Fibroblast of skin of left biceps (primary cell): Measurements from ENCODE around the gene CBX2.
A peak's percentile ranks its signal among the peaks of the same experiment; 100 is the strongest.
"Not testable (repeated sequence)": the region's sequence is repeated elsewhere in the genome, so short reads cannot be mapped to it uniquely, and the experiment has no call there.

Experiments
- DNase-seq, 2 experiments: peaks; one replicate each; pipeline ENCODE4 v3.0.0-alpha.2; 2013; ENCODE audit warnings: low read depth in 2 of 2

The CBX2 gene

DNA sequence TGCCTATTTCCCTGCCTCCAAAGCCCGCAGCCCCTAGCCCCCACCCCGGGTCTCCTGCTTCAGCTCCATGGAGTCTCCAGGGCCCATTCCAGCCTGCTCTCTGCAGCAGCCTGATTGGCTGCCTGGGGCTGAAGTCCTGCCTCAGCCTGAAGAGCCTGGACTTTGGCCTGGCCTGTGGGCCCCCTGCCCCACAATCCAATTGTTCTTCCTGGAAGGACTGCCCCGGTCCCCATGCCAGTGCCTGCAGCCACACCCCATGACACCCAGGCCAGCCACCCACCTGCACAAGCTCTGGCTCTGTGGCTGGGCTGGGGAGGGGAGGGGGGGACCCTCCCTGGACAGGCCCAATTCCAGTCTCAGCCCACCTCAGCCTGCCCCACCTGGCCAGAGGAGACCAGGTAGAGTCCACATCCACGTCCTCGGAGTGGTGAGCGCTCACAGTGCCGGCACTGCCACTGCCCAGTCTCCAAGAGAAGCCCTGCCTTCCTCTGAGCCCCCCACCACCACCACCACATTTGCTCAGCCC, 34.9 kb upstream of the CBX2 start:
- no peak for DNase-seq

DNA sequence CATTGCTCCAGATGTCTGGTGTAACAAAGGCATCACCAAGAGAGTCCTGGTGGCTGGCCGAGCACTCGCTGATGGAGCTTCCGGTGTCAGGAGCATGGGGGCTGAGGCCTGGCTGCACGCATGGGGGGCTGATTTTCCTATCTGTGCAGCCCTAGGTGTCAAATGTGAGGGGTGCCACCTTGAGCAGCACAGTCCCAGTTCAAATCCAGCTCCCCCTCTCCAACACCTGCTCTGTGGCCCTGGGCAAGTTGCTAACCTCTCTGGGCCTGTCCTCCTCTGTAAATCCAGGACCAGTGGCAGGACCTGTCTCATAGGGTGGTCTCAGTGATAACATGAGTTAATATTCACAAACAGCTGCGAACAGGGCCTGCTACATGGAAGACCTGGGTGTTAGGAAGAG, 34.3 kb upstream of the CBX2 start:
- no peak for DNase-seq

DNA sequence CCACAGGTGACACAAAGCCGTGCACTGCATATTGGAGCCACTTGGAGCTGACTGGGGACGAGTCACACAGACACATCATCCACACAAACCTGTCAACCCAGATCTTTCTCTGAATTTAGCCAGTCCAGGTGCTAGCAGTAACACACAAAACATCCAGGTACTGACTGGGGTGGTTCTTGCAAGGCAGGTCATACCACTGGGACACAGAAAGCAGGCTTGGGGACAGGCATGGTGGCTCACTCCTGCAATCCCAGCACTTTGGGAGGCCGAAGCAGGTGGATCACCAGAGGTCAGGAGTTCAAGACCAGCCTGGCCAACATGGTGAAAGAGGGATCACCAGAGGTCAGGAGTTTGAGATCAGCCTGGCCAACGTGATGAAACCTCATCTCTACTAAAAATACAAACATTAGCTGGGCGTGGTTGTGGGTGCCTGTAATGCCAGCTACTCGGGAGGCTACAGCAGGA, 32.3 kb upstream of the CBX2 start:
- DNase-seq, result no peak

DNA sequence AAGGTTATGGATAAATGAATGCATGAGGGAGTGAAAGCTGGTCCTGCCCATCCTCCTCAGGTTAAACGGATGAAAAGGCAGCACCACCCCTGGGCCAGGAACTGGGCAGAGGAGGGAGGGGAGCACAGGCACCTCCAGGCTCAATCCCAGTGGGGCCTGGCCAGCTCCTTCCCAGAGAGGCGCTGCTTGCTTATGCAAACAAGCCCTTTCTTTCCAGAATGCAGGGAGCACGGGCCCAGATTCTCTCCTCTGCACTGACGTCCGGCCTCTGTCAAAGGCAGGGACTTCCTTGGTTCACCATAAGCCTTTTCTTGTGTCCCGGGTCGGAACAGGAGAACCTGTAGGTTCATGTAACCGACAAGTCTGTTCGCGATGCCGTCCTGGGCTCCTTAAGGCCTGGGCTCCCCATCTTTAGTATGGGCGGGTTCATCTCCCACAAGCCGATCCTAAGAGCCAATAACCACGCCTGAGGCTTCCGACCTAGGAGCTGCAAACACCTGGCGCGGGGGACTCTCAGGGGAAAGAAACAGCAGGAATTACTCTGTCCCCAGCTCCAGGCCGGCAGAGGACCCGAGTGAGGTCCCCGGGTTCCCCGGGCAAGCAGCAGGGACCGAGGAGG, 30.9 kb upstream of the CBX2 start:
- no peak for DNase-seq

DNA sequence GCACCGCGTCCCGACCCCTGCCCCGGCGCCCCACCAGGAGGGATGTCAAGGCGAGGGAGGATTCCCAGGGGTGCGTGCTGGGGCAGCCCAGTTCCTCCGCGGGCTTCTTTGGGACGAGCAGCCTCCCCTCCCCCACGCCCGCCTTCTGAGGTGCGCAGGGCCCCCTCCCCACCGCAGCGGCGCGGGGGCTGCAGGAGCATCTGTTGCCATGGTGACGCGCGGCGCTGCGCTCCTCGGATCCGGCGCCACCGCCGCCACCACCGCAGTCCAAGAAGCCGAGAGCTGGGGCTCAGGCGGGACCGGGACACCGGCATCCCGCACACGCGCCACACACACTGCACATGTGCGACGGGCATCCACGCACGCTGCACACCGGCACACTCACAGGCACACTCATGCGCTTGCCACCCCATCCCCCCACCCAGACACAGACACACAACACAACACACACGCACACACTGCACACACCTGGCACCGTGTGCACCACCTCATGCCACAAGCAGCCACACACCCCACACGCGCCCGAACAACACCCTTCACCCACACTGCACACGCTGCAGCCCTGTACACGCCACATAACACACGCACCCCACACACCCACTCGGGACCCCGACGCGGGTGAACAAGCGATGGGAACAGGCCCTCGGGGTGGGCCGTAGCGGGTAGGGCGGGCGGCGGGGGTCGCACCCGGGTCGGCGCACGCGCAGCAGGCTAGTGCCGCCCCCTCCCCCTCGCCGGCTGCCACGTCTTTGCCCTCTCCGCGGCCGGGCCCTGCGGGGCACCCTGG, 30.2 kb upstream of the CBX2 start:
- DNase-seq, result no peak

DNA sequence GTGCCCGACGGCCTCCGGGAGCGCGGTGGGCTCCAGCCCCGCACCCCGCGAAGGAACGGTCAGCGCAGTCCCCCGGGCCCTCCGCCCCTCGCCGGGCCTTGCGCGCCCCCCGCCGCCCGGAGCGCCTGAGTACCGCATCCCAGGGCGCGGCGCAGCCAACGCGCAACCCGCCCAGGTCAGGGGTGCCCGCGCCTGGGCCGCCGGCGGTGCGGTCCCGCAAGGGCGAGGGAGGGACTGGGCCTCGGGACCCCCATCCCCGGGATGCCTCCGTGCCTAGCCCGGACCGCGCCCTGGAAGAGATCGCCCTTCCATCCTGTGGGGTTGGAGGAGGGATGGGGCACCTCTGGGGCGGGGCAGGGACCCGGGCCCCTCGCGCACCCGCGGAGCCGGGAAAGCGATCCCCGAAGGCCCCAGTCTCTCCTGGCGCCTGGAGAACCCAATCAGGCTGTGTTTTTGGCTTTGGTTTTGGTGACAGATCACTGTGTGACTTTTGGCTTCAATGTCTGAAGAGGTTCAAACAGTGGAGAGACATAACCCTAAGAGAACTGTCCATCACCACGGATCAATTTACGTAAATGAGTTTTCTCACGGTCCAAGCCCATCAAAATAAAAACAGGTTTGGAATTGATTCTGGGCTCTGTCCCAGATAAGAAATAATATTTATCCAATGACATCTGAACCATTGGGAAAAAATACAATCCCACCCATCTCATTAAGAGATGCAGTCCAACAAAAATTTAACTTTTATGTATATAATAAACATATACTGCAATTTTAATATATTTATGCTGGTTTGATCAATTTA, 29.5 kb upstream of the CBX2 start:
- no peak for DNase-seq

DNA sequence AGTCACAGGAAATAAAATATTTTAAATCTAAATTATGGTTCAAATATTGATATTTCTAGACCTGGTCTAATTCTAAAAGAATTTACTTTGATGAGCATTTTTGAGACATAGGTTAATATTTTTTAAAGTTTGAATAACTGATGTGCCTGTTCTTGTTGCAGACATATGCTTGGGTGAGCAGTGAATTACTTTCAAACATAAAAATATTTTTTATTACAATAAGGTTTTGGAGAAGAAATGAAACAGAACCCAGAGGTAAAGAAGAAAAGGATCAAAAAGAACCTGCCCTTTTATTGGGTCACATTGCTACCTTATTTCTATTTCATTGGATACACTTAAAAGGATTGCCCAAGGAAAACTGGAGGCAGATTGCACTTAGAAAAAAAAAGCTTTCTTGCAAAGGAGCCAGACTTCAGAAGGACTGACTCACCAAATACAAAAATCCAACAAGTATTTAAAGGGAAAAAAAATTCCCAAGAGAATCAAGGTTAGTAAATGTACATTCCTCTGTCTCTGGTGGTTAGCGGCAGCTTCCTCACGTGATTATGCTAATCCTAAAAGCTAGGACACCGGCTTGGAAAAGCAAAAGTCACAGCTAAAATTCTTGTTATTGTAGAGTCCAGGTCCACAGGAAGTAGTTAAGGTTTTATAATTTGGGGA, 28.7 kb upstream of the CBX2 start:
- peak; percentile 41 to 44 for DNase-seq

DNA sequence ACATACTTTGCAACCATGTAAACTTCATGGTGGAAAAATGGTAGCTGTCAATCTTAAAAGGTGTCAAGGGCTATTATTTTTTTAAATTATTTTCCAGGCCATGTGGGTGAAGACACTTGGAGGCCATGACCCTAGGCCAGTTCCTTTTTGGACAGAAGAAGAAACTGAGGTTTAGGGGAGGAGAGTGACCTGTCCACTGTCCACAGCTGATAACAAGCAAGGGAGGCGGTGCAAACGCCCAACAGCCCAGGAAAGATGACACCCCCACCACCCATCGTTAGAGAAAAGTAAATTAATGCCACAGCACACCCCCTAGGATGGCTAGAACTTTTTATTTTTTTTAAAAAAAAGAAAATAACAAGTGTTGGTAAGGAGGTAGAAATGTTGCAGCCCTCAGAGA, 28.0 kb upstream of the CBX2 start:
- no peak for DNase-seq

DNA sequence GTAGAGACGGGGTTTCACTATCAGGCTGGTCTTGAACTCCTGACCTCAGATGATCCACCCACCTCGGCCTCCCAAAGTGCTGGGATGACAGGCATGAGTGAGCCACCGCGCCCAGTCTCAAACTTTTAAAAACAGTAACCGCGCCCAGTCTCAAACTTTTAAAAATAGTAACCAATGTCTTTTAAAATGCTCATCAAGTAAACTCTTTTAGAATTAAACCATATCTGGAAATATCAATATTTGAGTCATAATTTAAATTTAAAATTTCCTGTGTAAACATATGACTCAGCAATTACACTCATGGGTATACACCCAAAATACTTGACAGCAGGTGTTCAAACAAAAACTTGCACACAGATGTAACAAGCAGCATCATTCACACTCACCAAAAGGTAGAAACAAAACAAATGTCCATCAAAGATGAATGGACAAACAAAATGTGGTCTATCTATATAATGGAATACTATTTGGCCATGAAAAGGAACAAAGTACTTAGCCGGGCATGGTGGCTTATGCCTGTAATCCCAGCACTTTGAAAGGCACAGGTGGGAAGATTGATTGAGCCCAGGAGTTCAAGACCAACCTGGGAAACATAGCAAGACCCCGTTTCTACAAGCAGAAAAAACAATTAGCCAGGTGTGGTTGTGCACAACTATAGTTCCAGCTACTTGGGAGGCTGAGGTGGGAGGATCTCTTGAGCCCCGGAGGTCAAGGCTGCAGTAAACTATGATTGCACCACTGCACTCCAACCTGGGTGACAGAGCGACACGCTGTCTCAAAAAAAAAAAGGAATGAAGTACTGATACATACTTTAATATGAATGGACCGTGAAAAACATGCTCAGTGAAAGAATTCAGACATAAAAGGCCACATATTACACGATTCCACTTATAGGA, 27.1 kb upstream of the CBX2 start:
- DNase-seq, result no peak

DNA sequence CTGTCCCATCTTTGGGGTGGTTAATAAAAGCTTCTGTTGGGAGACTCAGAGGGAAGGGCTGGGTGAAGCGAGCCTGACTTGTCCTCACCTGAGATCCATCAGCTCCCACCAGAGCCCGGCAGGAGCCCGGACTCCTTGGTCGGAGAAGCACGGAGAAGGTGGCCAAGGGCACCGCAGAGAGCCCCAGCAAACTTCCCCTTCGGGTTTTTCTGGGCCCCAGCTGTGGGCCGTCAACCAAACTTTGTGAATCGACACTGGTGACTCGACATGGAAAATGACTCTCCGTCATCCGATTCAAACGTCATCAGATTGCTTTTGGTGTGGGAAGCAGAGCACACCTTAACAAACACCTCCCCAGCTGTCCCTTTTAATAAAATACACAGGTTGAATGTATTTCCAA, 25.8 kb upstream of the CBX2 start:
- DNase-seq, result no peak

DNA sequence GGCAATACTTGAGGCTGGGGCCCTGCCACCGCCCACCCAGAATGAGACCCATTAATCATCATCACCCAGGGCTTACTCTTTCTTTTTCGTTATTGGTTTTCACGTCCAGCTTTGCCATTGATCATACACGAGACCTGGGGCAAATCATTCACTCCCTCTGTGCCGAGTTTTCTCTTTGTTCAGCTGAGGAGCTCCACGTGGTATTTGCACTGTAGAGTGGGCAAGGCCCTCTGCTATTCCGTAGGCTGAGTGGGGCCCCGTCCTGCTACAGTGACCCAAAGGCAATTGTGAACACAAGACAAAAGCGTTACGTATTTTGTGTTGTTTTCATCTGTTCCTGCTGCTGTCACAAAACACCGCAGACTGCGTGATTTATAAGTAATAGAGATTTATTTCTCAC, 23.6 kb upstream of the CBX2 start:
- DNase-seq, result no peak

DNA sequence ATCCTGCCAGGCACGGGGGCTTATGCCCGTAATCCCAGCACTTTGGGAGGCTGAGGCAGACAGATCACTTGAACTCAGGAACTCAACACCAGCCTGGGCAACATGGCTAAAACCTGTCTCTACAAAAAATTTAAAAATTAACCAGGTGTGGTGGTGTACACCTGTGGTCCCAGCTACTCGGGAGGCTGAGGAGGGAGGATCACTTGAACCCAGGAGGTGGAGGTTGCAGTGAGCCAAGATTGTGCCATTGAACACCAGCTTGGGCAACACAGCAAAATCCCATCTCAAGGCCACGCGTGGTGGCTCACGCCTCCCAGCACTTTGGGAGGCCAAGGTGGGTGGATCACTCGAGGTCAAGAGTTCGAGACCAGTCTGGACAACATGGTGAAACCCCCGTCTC, 23.0 kb upstream of the CBX2 start:
- not testable (repeated sequence) for DNase-seq

DNA sequence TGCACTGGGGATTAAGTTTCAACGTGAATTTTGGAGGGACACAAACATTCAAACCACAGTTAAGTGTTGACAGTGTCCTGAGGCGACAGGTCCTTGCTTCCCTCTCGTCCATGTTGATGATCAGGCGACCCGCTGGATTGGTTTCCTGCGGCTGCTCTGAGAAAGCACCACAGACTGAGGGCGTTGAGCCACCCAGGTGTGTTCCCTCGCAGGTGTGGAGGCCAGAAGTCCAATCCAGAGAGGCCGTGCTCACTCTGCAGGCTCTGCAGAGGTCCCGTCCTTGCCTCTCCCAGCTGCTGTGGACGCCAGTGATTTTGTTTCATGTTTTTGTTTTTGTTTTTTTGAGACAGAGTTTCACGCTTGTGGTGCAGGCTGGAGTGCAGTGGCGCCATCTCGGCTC, 22.4 kb upstream of the CBX2 start:
- no peak for DNase-seq

DNA sequence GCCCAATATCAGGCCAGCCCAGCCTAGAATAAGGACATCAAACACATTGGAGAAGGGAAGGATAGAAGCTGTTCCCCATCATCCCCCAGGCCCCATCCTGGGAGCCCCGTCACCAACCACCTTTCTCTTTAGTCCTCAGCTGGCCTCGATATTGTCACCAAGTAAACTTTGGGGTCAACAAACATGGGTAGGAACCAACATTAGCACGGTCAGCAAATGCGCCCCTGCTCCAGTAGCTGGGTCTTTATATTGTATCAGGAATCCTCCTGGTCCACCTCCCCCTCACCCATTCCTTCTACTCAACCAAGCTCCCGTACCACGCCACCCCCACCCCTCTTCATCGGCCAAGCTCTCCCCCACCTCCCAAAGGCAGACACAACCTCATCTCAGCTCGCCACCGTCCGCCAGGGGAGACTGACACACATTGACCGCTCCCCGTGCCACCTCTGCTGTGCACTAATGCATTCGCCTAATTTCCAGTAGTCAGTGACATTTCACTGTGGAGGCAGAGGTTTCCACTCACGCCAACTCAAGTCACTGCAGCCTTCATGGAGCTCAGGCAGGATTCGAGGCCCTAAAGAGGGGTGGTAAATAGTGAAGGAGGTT, 20.7 kb upstream of the CBX2 start:
- DNase-seq, result no peak

DNA sequence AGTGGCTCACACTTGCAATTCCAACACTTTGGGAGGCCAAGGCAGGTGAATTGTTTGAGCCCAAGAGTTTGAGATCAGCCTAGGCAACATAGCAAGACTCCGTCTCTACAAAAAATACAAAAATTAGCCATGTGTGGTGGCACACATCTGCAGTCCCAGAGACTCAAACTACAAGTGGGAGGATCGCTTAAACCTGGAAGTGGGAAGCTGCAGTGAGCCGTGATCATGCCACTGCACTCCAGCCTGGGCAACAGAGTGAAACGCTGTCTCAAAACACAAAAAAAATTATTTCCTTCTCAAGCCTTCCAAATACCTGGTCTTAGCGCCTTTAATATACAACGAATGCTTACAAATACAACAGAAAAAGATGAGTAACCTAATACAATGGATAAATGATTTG, 19.7 kb upstream of the CBX2 start:
- DNase-seq, result no peak

DNA sequence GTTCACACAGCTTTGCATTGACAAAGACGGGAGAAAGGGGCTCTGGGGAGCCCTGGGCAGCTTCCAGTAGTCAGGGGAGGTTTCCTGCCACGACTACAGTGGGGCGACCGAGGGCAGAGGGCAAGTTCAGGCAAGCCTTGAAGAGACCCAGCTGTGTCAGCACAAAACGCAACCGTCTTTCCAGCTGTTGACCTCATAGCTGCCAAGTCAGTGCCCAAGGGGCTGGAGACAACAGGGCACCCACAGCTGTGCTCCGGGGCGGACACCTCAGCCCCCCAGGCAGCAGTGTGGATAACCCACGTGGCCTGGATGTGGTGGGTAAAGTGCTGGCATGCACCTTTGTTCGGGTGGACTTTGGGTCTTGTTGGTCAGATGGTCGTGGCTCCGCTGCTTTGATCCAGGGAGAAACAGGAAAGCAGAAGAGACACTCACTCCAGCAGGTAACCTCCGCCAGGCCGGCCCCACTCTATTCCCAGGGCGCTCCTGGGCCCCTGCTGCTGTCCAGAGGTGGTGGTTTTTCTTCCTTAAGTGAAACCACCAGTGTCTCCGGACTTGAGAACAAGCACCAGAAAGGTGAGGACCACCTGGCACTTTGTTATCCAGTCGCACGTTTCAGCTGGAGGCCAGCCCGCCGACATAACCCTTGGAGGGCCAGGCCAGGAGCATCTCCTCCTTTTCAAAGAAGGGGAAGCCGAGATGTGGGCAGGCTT, 17.6 kb upstream of the CBX2 start:
- DNase-seq, result no peak

DNA sequence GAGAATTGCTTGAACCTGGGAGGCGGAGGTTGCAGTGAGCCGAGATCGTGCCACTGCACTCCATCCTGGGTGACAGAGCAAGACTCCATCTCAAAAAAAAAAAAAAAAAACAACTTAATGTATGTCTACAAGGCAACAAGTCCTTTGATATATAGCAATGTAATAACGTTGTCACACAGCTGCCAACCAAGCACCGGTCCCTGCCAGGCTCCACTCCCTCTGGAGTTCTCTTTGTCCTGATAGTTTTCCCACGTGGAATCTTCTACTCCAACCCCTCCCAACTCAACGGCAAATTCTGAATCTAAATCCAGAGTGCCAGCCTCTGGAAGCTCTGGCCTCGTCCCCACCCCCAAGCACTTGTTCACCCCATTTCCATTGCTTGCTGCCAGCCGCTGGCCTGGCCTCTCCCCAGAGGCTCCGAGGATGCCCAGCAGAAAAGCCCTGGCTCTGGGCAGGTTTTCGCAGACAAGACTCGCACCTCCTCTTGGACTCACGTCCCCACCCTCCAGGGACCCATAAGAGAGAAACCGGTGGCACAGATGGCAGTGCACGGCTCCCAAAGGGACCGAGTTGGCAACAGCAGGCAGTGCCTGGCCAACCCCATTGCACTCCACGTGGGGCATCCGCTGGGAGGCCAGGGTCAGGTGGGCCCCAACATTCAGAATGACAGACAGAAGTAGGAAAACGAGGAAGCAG, 15.9 kb upstream of the CBX2 start:
- DNase-seq, result no peak

DNA sequence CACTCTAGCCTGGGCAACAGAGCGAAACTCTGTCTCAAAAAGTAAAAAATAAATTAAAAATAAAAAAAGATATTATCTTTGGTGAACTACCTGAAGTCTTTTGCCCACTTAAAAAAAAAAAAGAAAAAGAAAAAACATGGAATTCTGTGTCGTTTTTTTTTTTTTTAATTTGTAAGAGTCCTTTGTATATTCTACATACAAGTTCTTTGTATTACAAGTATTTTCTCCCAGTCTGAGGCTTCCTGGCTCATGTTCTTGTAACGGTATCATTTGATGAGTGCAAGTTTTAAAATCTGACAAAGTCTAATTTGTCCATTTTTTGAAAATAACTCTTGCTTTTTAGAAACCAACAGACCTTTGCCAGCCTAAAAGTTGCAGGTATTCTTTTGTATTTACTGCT, 12.2 kb upstream of the CBX2 start:
- DNase-seq, result no peak
